Right lobe of liver (tissue), 6 donors: Measurements from ENCODE around the gene SGCD. TPM values are rescaled to one million over a fixed set of nuclear protein-coding genes. Genes with fewer than 3 reads are reported as not detected.

ENCODE experiments used
- ATAC-seq, 4 donors: fragments of 200-7000 bp; cut with Tn5 transposase; one replicate each; pipeline ENCODE4 v1.9.1; 2020; ENCODE audit warnings: mild to moderate bottlenecking in 4 of 4, moderate library complexity in 4 of 4
- DNase-seq, 3 donors: peaks; one replicate each; pipeline ENCODE4 v3.0.0-alpha.2; 2020
- H3K27ac ChIP-seq, 3 donors: fragments of 200-600 bp; one replicate each; pipeline ENCODE4 v1.8.0; 2022
- H3K27me3 ChIP-seq, 2 donors: fragments of 200-600 bp; one replicate each; pipeline ENCODE4 v1.8.0; 2022
- H3K36me3 ChIP-seq, 4 donors: fragments of 200-600 bp; sonication (generic) in 1 of 4; one replicate each; pipeline versions ENCODE4 v1.5.1 to v1.8.0; 2017 to 2022; ENCODE audit warnings: control low read depth in 1 of 4
- H3K4me1 ChIP-seq, 4 donors: fragments of 200-600 bp; sonication (generic) in 1 of 4; one replicate each; pipeline versions ENCODE4 v1.5.1 to v1.8.0; 2017 to 2022; ENCODE audit warnings: control low read depth in 1 of 4
- H3K4me3 ChIP-seq, 3 donors: fragments of 200-600 bp; one replicate each; pipeline ENCODE4 v1.8.0; 2022
- H3K9me3 ChIP-seq, 4 donors: fragments of 200-600 bp; sonication (generic) in 1 of 4; one replicate each; pipeline versions ENCODE4 v1.5.1 to v1.8.0; 2017 to 2022; ENCODE audit warnings: control low read depth in 1 of 4
- CTCF ChIP-seq, 4 donors: fragments of 200-600 bp in 3 of 4; fragments of 450-650 bp in 1 of 4; IDR thresholded peaks; one replicate each; pipeline versions ENCODE4 v1.5.1 to v1.8.0; 2016 to 2022; ENCODE audit warnings: antibody characterized with exemption in 4 of 4, mild to moderate bottlenecking in 2 of 4
- POLR2A ChIP-seq: fragments of 450-650 bp; IDR thresholded peaks from one replicate; pipeline ENCODE4 v1.6.1; 2017; ENCODE audit warnings: antibody characterized with exemption, mild to moderate bottlenecking
- WGBS: methylation state at CpG from one replicate; pipeline ENCODE4 v1.1.6; 2018; ENCODE audit warnings: low coverage, low lambda C conversion rate; ENCODE audit not compliant: insufficient coverage; ENCODE audit errors: missing lambda C conversion rate; 5-methylcytosine and 5-hydroxymethylcytosine counted together
- intact Hi-C, 2 donors: fragments of 100-400 bp; cut with DNase I; formaldehyde crosslinking; loops; one replicate each; pipeline versions ENCODE4 v1.11.2 to v1.14.1; 2022
- total RNA-seq, 6 experiments: library from RNA; depleted of rRNA in 2 of 6; stranded (reverse); fragments of >200 nt in 2 of 6; fragmentation: NEBNext Ultra II Directional in 3 of 6; extraction: Animal tissue kit (Norgen Biotek cat#: 25700) in 3 of 6; gene quantifications; one replicate each; pipeline versions ENCODE4 v1.1.0 to v1.2.4, GENCODE V29; 2016 to 2023
- donor health status: DM: no; HTN: yes; CAD: no.
- donor health status: DM: no; HTN: no; CAD: no.
- donor health status: DM: no; HTN: no; CAD: no.
- donor health status: DM: no; HTN: yes; CAD: no.
- donor health status: DM: no; HTN: yes; CAD: no.

Gene SGCD
- total RNA-seq, 6 experiments from 2014 or later: 0.31 to 3.1 (median 0.95) TPM

- Histone ChIP-seq H3K27ac (no peak overlapping the region), H3K4me3 (no peak overlapping the region), H3K9me3 (no peaks in the 10 kb centered on the region), H3K27me3 (no peaks in the 10 kb centered on the region), H3K4me1 (no peaks in the 10 kb centered on the region), H3K36me3 (no peaks in the 10 kb centered on the region)
- DNase-seq (no peak), ATAC-seq (no peak)
- 87% methylated on average over 4 of the region's 5 CpGs for WGBS
- no peak for TF ChIP-seq POLR2A
- TF ChIP-seq CTCF (IDR thresholded peaks at IDR 0.05): no peak
- intact Hi-C loops: no loop called here
Measured at GRCh38 chr5:156434471-156434870, 107.5 kb downstream of the SGCD start.

GRCh38 chr5:156435101-156435500 lies 108.1 kb downstream of the SGCD start:
- no peak for DNase-seq
- no peaks in the 10 kb centered on the region for H3K27me3 ChIP-seq
- no peaks in the 10 kb centered on the region for H3K9me3 ChIP-seq
- no peak overlapping the region for H3K27ac ChIP-seq
- H3K4me3 ChIP-seq: no peak overlapping the region
- no peak for ATAC-seq
- intact Hi-C loops: no loop called here
- TF ChIP-seq CTCF (IDR thresholded peaks at IDR 0.05) (no peak), POLR2A (no peak)
- WGBS: 87% methylated on average over 3 of the region's 3 CpGs
- H3K4me1 ChIP-seq: no peaks in the 10 kb centered on the region
- no peaks in the 10 kb centered on the region for H3K36me3 ChIP-seq

GRCh38 chr5:156438076-156438475 lies 111.1 kb downstream of the SGCD start:
- intact Hi-C loops: no loop called here
- Histone ChIP-seq H3K9me3 (no peaks in the 10 kb centered on the region), H3K4me3 (no peak overlapping the region), H3K4me1 (no peaks in the 10 kb centered on the region), H3K27me3 (no peaks in the 10 kb centered on the region), H3K36me3 (no peaks in the 10 kb centered on the region), H3K27ac (no peak overlapping the region)
- TF ChIP-seq POLR2A (no peak), CTCF (IDR thresholded peaks at IDR 0.05) (no peak)
- no peak for DNase-seq
- no peak for ATAC-seq
- 59% methylated on average over 3 of the region's 3 CpGs for WGBS

GRCh38 chr5:156444753-156445291 lies 117.9 kb downstream of the SGCD start:
- H3K4me3 ChIP-seq: no peak overlapping the region
- DNase-seq: no peak
- H3K27me3 ChIP-seq: no peaks in the 10 kb centered on the region
- H3K4me1 ChIP-seq: no peaks in the 10 kb centered on the region
- WGBS: 67% methylated on average over 3 of the region's 3 CpGs
- no peak for ATAC-seq
- intact Hi-C loops: no loop called here
- TF ChIP-seq CTCF (IDR thresholded peaks at IDR 0.05): no peak
- TF ChIP-seq POLR2A: no peak
- H3K9me3 ChIP-seq: no peaks in the 10 kb centered on the region
- H3K36me3 ChIP-seq: no peaks in the 10 kb centered on the region
- no peak overlapping the region for H3K27ac ChIP-seq

- H3K4me1 ChIP-seq: peaks cover 0 to 3% (median 0%) of the 10 kb centered on the region in 4 donors
- no peak overlapping the region for H3K4me3 ChIP-seq
- DNase-seq (no peak), ATAC-seq (no peak)
- H3K27ac ChIP-seq: no peak overlapping the region
- H3K36me3 ChIP-seq: no peaks in the 10 kb centered on the region
- no peaks in the 10 kb centered on the region for H3K9me3 ChIP-seq
- intact Hi-C loops: no loop called here
- H3K27me3 ChIP-seq: no peaks in the 10 kb centered on the region
- TF ChIP-seq CTCF (IDR thresholded peaks at IDR 0.05) (no peak), POLR2A (no peak)
- WGBS: 53% methylated on average over 4 of the region's 4 CpGs
Measured at GRCh38 chr5:156446526-156446925, 119.6 kb downstream of the SGCD start.
